Putamen (tissue), 1 donor: ENCODE data around the gene LY6G6C.

Source experiments
- DNase-seq: peaks from one replicate; pipeline ENCODE4 v3.0.0-alpha.2; 2016; ENCODE audit warnings: low spot score

Gene LY6G6C, protein sequence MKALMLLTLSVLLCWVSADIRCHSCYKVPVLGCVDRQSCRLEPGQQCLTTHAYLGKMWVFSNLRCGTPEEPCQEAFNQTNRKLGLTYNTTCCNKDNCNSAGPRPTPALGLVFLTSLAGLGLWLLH

DNA sequence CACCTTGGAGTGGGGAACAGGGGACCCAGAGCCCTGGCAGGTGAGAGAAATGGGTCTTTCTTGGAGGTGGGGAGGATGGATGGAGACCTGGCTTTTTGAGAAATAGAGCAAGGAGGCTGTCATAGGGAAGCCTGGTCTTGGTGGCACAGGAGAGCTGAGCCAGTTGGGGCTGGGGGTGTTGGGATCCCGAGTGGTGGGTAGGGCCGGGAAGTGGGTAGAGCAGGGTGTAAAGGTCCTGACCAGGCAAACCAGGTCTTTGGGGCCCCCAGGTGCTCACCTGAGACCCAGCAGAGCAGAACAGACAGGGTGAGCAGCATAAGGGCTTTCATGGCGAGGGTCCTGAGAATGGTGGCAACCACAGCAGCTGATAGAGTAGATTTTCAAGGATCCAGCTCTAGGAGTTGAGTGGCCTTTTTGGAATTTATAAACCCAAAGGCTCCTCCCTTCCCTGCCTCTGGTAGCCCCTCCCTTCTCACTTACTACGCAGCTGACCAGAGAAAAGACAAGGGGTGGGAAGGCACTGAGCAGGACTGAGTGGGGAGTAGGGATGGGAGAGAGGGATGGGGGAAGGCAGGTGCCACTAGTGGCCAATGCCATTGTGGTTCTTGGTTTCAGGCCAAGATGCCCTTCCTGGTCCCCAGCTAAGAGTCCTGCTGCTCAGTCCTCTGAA lies at the start of gene LY6G6C:
TSS of gene LY6G6C (minus strand) at position 396 of the 670 bp plus-strand sequence. CDS start at position 329, 67 bp downstream.
- no peak for DNase-seq

DNA sequence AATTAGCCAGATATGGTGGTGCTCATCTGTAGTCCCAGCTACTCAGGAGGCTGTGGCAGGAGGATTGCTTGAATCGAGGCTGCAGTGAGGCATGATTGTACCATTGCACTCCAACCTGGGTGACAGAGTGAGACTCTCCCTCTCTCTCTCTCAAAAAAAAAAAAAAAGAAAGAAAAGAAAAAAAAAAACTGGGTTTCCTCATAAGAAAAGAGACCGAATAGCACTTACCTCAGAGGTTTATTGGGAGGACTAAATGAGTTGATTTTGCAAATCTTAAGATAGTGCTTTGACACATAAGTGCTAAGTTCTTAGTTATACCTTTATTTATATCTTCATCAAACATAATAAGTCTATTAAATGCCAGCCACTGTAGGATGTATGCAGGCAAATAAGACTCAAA lies 49.3 kb upstream of the LY6G6C start:
- DNase-seq = no peak

DNA sequence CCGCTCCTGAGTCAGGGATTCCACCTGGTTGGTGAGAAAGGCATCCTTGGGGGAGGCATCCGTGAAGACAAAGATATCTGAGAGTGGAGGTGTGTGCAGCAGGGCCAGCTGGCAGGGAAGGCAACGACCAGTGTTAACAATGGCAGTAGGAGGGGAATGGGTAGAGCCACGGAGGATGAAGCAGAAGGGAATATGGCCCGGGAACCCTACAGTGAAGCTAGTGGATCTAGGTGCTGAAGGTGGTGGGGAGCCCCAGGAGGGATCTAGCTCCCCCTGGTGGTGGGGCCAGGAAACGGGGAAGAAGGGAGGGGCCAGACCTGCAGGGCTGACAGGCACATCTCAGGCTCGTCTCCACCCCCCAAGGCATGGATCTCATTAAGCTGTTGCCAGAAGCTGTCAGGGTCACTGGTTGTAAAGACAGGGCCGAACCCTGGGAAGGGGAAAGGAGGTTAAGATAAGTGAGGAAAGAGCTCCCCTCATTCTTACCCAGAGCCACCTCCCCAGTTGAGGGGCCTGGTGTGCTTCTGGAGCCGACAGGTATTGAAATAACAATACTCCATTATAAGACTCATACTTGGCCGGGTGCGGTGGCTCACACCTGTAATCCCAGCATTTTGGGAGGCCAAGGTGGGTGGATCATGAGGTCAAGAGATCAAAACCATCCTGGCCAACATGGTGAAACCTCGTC lies 48.3 kb upstream of the LY6G6C start:
- DNase-seq = no peak

DNA sequence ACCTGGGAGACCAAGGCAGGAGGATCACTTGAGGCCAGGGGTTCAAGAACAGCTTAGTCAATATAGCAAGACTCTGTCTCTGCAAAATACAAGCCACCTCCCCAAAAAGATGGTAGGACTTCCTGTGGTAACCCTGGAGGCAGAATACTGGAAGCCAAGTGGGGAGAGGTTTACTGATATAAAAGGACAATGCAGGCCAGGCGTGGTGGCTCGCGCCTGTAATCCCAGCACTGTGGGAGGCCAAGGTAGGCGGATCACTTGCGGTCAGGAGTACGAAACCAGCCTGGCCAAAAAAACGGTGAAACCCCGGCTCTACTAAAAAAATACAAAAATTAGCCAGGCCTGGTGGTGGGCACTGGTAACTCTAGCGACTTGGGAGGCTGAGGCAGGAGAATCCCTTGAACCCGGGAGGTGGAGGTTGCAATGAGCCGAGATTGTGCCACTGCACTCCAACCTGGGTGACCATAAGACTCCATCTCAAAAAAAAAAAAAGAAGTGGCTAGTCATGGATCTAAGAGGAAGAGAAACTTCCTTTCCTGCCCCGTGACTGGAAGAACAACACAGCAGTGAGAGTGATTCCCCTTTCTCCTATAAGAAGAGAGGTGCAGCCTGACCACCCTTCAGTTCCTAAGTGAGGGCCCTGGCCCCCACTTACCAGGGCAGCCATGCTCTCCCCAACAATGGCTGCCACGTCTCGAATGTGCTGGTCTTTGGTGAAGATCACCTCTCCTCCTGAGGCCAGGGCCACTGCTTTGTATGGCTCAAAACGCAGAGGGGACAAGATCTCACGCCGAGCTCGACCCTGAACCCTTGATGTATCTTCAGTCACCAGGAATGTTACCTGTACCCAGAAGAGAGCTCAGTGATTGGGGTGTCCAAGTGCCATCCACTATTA lies 47.1 kb upstream of the LY6G6C start:
- no peak for DNase-seq

DNA sequence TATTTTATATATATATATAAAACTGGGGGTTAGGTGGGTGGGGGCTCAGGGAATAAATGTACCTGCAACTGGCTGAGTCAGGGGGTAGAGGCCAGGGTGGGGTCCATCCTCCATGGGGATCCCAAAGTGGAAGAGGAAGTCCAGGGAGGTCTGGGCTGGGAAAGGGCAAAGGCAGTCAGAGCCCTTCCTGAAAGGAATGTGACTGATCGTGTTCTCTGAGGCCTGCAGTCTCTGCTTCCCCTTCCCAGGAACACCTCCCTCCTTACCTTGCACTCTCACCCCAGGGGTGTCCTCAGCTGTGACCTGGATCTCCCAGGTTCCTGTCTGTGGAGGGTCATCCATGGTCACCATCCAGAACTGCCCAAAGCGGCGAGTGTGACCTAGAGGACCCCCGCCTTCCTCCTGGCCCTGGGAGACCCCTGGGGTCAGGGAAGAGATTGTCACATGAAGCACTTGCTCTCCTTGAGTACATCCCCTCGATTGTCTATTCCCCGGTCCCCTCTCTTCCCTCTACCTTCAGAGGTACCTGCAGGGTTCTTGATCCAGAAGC lies 45.6 kb upstream of the LY6G6C start:
- no peak for DNase-seq

DNA sequence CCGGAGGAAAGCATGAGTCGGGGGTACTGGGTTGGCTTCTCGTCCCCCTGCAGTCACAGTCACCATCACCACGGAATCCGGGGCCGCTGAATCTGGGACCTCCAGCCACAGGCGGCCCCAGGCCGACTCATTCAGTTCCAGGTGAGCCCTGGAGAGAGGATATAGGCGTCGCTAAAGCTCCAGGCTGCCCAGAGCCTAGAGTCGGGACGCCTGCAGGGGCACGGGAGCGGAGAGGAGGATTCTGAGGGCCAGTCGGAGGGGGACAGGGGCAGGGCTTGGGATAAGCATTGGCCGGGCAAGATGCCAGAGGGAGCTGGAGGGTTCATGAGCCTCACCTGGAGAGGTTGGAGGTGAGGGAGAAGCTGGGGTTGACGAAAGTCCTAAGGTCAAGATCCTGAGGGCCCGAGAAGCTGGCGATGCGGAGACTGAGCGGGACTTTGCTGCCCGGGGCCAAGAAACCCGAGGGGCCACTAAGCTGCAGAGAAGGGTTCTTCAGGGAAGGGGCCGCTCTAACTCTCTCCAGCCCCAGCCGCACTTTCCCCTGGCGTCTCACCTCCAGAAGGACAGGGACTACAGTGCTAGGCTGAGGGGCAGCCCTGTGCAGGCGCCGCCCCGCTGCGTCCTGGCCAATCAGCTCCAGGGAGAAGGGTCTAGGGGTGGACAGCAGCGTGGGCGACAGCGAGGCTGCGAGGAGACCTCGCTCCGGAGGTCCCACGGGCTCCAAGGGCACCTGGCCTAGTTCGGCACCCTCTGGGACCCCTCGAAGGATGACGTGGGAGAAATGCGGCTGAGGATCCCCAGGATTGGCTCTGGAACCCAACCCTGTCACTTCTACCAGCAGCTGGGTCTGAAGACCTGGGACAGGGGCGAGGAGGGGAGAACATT lies 44.6 kb upstream of the LY6G6C start:
- no peak for DNase-seq

DNA sequence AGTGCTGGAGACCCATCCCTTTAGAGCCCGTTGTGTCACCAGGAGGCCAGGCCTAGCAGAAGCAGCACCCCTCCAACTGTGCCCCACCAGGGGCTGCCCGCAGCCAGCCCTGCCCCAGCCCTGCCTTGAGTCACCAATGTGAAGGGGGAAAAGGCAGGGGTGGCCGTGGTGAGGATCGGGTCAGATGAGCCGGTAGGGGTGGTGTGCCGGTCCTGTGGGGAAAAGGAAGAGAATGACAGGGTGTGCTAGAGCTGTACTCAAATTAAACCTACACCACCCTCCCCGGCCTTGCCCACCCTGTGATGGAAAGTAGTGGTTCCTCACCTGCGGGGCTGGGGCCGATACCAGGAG lies 44.0 kb upstream of the LY6G6C start:
- DNase-seq = no peak

DNA sequence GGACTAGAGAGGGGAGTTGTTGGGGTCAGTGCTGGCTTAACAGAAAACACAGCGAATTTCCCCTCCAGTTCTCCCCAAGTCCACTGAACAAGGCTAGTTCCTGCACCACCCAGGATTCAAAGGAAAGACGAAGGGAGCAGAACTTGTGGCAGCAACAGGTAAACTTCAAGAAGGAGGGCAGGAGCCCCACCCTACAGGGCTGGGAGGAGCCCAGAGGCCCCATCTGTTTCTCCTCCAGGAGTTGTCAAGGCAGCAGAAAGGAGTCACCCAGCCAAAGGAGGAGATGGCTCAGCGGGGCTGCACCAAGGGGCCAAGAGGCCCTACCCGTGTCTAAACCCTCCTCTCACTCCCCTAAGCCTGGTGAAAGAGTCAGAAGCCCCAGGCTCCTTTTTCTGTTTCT lies 42.7 kb upstream of the LY6G6C start:
- no peak for DNase-seq

DNA sequence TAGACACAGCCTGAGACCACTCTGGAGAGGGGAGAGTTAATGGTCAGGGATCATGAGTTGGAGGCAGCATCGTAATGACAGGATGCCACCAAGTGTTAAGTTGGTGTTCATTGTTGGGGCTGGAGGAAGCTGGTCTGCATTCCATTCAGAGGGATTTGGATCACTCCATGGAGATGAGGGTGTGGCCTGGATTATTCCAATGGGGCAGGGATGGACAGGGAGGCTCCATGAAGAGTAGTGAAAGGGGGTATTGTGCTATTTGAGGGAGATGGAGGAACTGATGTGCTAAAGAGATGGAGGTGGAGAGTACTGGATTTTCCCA lies 42.0 kb upstream of the LY6G6C start:
- no peak for DNase-seq

DNA sequence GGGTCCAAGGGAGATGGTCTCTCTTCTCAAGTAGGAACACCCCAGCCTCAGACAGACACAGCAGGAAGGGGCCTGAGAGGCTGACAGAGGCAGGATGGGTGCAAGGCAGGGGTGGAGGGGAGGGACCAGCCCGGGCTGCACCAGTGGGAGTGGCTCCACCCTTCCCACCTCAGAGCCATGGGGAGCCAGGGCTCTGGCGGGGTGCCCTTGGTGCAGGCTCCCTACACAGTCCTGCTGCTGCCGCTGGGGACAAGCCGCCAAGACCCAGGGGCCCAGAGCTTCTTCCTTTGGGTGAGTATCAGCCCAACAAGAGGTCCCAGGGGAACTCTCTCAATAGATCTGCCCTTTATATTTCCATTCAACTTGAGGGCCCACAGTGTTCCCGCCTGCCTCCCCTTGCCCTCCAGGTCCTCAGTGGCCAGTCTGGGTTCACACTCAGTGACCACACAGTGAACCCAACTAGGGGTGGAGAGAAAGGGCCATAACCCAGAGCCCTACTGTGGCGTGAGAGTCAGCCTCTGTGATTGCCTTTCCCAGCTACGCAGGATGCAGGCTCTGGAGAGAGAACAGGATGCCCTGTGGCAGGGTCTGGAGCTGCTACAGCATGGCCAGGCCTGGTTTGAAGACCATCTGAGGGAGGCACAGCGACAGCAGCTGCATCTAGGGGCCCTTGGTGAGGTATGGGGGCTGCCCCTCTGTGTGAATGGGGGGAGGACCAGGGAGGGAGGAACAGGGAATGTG lies 41.5 kb upstream of the LY6G6C start:
- DNase-seq = no peak

DNA sequence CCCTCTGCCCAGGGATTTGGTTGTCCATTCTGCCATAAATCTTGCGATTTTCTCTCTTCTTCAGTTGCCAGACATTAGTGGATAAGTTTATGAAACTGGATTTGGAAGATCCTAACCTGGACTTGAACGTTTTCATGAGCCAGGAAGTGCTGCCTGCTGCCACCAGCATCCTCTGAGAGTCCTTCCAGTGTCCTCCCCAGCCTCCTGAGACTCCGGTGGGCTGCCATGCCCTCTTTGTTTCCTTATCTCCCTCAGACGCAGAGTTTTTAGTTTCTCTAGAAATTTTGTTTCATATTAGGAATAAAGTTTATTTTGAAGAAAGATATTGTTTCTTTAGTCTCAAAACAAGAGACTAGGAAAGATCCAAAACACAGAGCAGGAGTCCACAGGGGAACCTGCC lies 40.8 kb upstream of the LY6G6C start, which contains the start of gene SAPCD1:
TSS of gene SAPCD1 (plus strand) at position 301 of the 400 bp plus-strand sequence. CDS start 399 bp downstream, outside the sequence.
- DNase-seq = no peak

DNA sequence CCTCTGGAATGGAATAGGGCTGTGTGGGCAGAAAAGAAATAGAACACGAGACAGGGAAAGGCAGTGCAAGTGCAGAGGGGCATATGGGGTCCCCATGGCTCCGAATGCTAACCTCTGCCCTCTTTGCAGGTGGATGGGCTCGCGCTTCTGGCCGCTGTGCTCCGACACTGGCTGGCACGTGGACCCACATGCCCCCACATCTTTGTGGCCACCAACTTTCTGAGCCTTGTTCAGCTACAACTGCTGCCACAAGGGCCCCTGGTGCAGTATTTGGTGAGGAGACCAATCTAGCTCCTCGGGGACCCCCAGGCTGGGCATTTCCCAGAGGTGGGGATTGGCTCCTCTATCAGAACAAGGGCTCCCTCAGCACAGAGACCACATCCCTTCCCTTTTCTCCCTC lies 39.8 kb upstream of the LY6G6C start:
- no peak for DNase-seq

DNA sequence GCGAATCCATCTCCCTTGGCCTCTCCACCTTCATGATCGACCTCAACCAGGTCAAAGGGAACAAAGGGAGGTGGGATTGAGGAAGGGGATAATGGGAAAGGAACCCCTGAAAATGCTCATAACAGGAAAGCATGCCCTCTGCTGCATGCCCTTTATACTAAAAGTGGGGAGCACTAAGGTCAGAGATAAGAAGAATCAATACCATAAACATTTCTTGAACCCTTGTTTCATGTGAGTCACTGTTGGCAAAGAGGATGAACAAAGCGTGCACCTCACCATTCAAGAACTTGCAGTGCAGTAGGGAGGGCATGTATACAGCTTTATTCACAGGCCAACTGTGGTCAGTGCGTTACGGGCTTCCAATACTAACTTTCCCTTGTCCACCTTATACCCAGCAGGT lies 39.2 kb upstream of the LY6G6C start:
- no peak for DNase-seq

DNA sequence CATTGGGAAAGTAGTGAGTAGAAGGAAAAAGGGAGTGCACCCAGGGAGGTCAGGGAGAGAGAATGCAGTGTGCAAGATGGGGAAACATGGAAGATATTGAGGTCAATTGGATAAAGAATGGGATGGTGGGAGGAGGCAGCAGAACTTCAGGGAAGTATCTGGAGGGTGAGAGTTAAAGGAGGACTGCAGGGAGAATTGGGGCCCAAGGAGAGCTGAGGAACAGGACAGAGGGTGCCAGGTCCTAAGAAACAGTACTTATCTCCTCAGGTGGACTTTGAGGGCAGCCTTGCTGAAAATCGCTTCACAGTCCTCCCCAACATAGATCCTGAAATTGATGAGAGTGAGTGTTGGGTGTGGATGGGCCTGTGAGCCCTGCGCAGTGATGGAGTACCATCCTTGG lies 36.7 kb upstream of the LY6G6C start:
- no peak for DNase-seq

DNA sequence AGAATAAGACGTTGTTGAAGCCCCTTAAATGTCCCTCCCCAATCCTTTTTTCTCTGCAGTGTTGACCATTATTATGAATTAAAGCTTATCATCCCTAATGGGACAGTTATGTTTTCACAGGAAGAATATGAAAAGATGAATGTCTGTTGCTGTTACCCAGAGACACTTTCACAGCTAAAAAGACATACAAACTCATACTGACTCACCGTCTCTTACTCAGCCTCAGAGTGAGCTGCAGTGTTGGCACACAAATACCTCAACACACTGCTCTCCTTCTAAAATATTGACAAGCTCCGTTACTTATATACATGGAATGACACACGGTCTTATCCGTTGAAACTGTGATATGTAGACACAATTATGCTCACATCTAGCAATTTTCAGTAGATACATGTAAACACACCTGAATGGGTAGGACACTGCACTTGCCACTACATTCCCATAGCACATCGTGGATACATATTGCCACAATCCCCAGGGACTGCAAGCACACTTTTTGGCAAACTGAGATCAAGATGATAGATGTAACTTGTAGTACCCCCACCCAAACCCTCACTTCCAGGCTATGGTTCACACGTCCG lies 31.3 kb upstream of the LY6G6C start:
- no peak for DNase-seq

DNA sequence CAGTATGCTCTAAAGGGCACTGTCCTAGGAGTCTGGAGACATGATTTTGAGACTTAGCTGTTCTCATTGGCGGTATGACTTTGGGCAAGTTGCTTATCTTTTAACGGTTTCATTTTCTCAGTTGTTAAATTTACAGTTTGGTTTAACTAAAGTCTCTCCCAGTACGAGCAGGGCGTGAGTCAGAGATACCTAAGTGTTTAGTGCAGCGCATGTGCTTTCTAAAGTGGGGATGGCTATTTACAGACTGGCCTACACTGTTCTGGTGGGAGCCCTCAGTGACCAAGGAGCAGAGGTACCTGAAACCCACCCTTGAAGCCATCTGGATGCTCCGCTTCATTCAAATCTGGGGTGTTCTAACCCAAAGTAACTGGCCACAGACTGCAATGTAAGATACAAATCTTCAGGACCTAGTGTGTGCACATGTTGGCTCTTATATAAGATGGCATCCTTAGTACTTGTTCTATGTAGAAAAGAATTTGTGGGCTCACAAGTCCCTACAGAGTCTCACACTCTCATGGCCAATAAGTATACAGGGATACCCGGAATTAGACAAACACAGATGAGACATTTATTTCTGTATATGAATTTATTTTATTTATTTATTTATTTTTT lies 29.0 kb upstream of the LY6G6C start:
- DNase-seq = no peak

DNA sequence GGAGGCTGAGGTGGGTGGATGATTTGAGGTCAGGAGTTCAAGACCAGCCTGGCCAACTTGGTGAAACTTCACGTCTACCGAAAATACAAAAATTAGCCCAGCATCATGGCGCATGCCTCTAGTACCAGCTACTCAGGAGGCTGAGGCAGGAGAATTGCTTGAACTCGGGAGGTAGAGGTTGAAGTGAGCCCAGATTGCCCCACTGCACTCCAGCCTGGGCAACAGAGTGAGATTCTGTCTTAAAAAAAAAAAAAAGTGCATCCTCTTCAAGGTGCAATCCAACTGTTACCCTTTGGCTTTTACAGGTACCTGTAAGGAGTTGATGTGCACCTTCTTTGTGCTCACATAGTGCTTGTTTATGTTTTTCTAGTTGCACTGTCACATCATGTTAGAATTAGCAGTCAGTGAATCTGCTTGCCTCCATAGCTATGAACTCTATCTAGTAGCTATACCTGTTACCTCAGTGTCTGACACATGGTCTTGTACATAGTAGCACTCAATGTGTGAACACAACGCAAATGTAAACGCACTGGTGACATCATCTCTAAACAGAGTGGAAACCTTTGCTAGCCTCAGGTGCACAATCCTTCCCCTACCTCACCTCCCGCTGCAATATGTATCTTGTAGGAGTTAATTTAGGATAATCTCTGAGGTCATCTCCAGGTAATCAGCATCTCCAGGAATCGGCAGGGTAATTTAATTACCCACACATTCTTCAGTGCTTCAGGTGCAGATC lies 27.9 kb upstream of the LY6G6C start:
- DNase-seq = no peak

DNA sequence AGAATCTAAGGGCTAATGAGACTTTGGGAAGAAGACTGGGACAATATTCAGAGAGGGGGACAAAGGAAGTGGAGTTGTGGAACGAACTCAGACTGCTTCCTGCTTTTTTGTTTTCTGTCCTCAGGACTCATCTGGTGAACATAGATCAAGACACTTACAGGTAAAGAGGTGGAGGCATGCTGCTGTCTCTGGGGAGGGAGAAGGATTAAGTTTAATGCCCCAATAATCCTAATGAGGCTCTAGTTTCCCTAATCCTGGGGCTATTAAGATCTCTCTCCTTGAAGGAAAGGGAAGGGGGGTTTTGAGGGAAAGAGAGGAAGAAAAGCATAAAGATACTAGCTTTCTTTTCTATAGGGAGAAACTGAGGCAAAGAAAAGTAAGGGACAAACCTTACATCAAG lies 22.9 kb upstream of the LY6G6C start:
- DNase-seq = no peak

DNA sequence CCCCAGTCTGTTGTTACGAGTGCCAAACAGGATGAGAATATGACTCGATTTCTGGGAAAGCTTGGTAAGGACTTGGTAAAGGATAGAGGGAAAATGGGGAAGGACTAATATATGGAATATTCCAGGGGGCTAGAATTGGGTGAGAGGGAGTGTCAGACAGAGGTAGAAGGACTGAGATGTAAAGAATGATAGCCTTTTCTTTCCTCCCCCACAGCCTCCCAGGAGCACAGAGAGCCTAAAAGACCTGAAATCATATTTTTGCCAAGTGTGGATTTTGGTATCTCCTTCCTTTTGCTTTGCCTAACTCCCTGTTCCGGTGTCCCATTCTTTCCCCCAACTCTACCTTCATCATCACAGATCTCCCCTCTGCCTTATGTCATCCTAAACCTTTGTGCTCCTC lies 21.3 kb upstream of the LY6G6C start:
- DNase-seq = no peak
